MM.1S (cell line): ENCODE measurements around the gene QSOX1.

Experiments
- DNase-seq: peaks from one replicate; pipeline ENCODE4 v3.0.0-alpha.2; 2015
- H2AFZ ChIP-seq: fragments of 300-600 bp; sonication (generic); 2 replicates; pipeline ENCODE4 v1.6.0; 2016; ENCODE audit warnings: antibody characterized with exemption, low read length
- H3F3A ChIP-seq: fragments of 300-600 bp; sonication (generic); 2 replicates; pipeline ENCODE4 v1.6.1; 2016; ENCODE audit warnings: mild to moderate bottlenecking, antibody characterized with exemption, low read length, moderate library complexity, mixed read lengths; ENCODE audit not compliant: insufficient read depth
- H3K27ac ChIP-seq: fragments of 300-600 bp; sonication (generic); 2 replicates; pipeline ENCODE4 v1.5.1; 2016; ENCODE audit warnings: mild to moderate bottlenecking, low read length
- H3K27me3 ChIP-seq: fragments of 300-600 bp; sonication (generic); replicated peaks from 2 replicates; pipeline ENCODE4 v1.6.0; 2016; ENCODE audit warnings: low read length; ENCODE audit not compliant: insufficient read depth
- H3K36me3 ChIP-seq: fragments of 300-600 bp; sonication (generic); replicated peaks from 2 replicates; pipeline ENCODE4 v1.6.1; 2016; ENCODE audit warnings: mild to moderate bottlenecking, low read length, mixed read lengths; ENCODE audit not compliant: insufficient read depth
- H3K4me1 ChIP-seq: fragments of 300-600 bp; sonication (generic); 2 replicates; pipeline ENCODE4 v1.6.1; 2016; ENCODE audit warnings: low read length, mixed read lengths
- H3K4me2 ChIP-seq: fragments of 300-600 bp; sonication (generic); 2 replicates; pipeline ENCODE4 v1.6.0; 2016; ENCODE audit warnings: low read depth, low read length
- H3K4me3 ChIP-seq: fragments of 300-600 bp; sonication (generic); 2 replicates; pipeline ENCODE4 v1.5.1; 2016; ENCODE audit warnings: low read length, mixed read lengths
- H3K79me2 ChIP-seq: fragments of 300-600 bp; sonication (generic); 2 replicates; pipeline ENCODE4 v1.6.1; 2016; ENCODE audit warnings: mixed run types, low read length, mixed read lengths
- H3K9ac ChIP-seq: fragments of 300-600 bp; sonication (generic); 2 replicates; pipeline ENCODE4 v1.6.1; 2016; ENCODE audit warnings: low read length, mixed read lengths
- H3K9me2 ChIP-seq: fragments of 300-600 bp; sonication (generic); replicated peaks from 2 replicates; pipeline ENCODE4 v1.6.1; 2016; ENCODE audit warnings: mild to moderate bottlenecking, low read length, mixed read lengths; ENCODE audit not compliant: insufficient read depth
- H3K9me3 ChIP-seq: fragments of 300-600 bp; sonication (generic); replicated peaks from 2 replicates; pipeline ENCODE4 v1.6.1; 2016; ENCODE audit warnings: mild to moderate bottlenecking, low read length, mixed read lengths; ENCODE audit not compliant: insufficient read depth
- H4K20me1 ChIP-seq: fragments of 300-600 bp; sonication (generic); 2 replicates; pipeline ENCODE4 v1.6.1; 2016; ENCODE audit warnings: mild to moderate bottlenecking, low read length, moderate library complexity, mixed read lengths; ENCODE audit not compliant: insufficient read depth
- EZH2 ChIP-seq: fragments of 300-600 bp; sonication (generic); optimal IDR thresholded peaks from 2 replicates; pipeline ENCODE3; 2017; ENCODE audit warnings: low read depth, mild to moderate bottlenecking, antibody characterized with exemption, low read length, mixed read lengths
- EZH2phosphoT487 ChIP-seq: fragments of 300-600 bp; sonication (generic); IDR thresholded peaks from 2 replicates; pipeline ENCODE4 v1.6.1; 2018; ENCODE audit warnings: antibody characterized with exemption, low read length
- TF ChIP-seq, protein P1 (sequence below): fragments of 300-600 bp; sonication (generic); IDR thresholded peaks from 2 replicates; pipeline ENCODE4 v1.5.1; 2016; ENCODE audit warnings: antibody characterized with exemption, low read length, mixed read lengths

Gene QSOX1

DNA sequence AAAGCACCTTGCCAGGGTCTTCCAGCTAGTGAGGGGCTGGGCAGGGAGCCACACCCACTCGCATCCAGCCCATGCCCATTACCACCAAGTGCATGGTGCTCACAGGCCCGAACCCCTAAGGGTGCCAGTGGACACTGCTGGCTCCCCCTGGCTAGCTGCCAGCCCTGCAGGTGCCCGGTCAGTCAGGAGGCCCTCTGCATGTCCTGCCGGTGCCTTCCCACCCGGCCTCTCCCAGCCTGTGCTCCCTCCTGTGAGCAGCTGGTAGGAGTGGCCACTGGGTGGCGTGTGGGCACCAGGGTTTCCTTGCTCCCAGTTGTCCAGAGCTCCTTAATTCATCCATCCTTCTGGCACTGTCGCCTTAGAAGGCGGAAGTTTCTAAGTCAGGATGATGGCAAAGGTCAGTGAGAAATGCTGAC is 33.4 kb downstream of the QSOX1 start:
- Histone ChIP-seq H3K36me3 (no peaks in the 10 kb centered on the region), H3K9me3 (no peaks in the 10 kb centered on the region), H3K9ac (no peak overlapping the region), H3K4me1 (no peaks in the 10 kb centered on the region), H3K9me2 (no peaks in the 10 kb centered on the region), H2AFZ (no peak overlapping the region), H4K20me1 (no peaks in the 10 kb centered on the region), H3K27ac (no peak overlapping the region), H3F3A (no peaks in the 10 kb centered on the region), H3K27me3 (no peaks in the 10 kb centered on the region), H3K79me2 (no peaks in the 10 kb centered on the region), H3K4me3 (no peak overlapping the region), H3K4me2 (no peak overlapping the region)
- no peak for TF ChIP-seq EZH2phosphoT487
- TF ChIP-seq, protein P1, sequence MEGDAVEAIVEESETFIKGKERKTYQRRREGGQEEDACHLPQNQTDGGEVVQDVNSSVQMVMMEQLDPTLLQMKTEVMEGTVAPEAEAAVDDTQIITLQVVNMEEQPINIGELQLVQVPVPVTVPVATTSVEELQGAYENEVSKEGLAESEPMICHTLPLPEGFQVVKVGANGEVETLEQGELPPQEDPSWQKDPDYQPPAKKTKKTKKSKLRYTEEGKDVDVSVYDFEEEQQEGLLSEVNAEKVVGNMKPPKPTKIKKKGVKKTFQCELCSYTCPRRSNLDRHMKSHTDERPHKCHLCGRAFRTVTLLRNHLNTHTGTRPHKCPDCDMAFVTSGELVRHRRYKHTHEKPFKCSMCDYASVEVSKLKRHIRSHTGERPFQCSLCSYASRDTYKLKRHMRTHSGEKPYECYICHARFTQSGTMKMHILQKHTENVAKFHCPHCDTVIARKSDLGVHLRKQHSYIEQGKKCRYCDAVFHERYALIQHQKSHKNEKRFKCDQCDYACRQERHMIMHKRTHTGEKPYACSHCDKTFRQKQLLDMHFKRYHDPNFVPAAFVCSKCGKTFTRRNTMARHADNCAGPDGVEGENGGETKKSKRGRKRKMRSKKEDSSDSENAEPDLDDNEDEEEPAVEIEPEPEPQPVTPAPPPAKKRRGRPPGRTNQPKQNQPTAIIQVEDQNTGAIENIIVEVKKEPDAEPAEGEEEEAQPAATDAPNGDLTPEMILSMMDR: peak; percentile 98
- DNase-seq: peak; percentile 54

DNA sequence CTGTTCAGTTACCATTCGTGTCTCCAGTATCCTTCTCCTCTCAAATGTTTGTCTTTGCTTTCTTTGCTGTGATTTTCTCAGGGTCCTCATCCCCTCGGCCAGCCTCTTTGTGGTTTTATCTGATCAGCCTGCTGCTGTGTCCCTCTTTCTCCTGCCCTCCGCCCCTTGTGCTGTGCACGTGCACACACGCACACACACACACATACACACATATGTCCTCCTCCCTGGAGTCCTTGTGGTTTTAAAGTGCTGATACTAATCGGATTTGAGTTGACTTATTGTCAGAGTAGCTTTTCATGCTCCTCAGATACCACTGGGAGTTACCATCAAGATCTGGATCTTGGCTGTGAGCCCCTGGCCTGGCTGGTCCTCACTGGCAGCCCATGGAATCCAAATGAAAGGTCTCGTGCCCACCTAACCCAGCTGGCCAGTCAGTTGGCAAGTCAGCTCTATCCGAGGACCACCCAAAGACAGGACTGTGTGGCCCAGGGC is 34.1 kb downstream of the QSOX1 start:
- Histone ChIP-seq H3K4me3 (no peak overlapping the region), H3K36me3 (no peaks in the 10 kb centered on the region), H3K27ac (no peak overlapping the region), H4K20me1 (no peaks in the 10 kb centered on the region), H3K79me2 (no peaks in the 10 kb centered on the region), H3K4me2 (no peak overlapping the region), H3K4me1 (no peaks in the 10 kb centered on the region), H3K27me3 (no peaks in the 10 kb centered on the region), H3K9ac (no peak overlapping the region), H3K9me2 (no peaks in the 10 kb centered on the region), H3K9me3 (no peaks in the 10 kb centered on the region), H3F3A (no peaks in the 10 kb centered on the region), H2AFZ (no peak overlapping the region)
- TF ChIP-seq EZH2 (no peak), EZH2phosphoT487 (no peak)
- TF ChIP-seq, protein P1: no peak
- DNase-seq: no peak

DNA sequence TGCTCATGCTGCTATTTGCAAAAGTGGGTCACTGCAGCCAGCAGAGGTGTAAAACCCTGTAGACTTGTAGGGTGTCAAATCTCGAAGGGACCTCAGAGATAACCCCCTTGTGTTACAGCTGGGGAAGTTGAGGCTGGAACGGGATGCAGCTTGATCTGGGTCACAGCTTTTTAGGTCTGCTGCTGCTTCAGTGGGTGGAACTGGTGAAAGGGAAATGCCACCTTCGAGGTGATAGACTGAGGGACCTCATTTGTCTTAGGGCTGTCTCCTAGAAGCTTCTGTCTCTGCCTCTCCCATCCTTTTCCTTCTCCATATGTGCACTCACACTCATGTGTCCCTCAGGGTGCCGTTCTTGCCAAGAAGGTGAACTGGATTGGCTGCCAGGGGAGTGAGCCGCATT is 35.4 kb downstream of the QSOX1 start:
- H3K4me3 ChIP-seq: no peak overlapping the region
- no peaks in the 10 kb centered on the region for H3K36me3 ChIP-seq
- no peaks in the 10 kb centered on the region for H3F3A ChIP-seq
- H3K27me3 ChIP-seq: no peaks in the 10 kb centered on the region
- DNase-seq: no peak
- H2AFZ ChIP-seq: no peak overlapping the region
- no peaks in the 10 kb centered on the region for H3K4me1 ChIP-seq
- H4K20me1 ChIP-seq: no peaks in the 10 kb centered on the region
- H3K4me2 ChIP-seq: no peak overlapping the region
- H3K9ac ChIP-seq: no peak overlapping the region
- TF ChIP-seq EZH2: no peak
- no peak for TF ChIP-seq EZH2phosphoT487
- TF ChIP-seq, protein P1: no peak
- H3K9me3 ChIP-seq: no peaks in the 10 kb centered on the region
- H3K27ac ChIP-seq: no peak overlapping the region
- H3K79me2 ChIP-seq: no peaks in the 10 kb centered on the region
- H3K9me2 ChIP-seq: no peaks in the 10 kb centered on the region
